HG03280 (cell line): ENCODE data around the gene TRIM42.
A peak's percentile ranks its signal among the peaks of the same experiment; 100 is the strongest.

Experiments used
- ATAC-seq: cut with Tn5 transposase; IDR thresholded peaks from one replicate; pipeline ENCODE4 v1.9.1; 2021; ENCODE audit warnings: mild to moderate bottlenecking, moderate library complexity; ENCODE audit not compliant: unreplicated experiment

The TRIM42 gene

GRCh38 chr3:140709751-140710150 lies 31.9 kb downstream of the TRIM42 start:
- no peak for ATAC-seq

GRCh38 chr3:140710711-140711389 lies 33.0 kb downstream of the TRIM42 start:
- ATAC-seq = no peak

- no peak for ATAC-seq
Measured at GRCh38 chr3:140711390-140712035, 33.6 kb downstream of the TRIM42 start.

GRCh38 chr3:140712301-140712700 lies 34.4 kb downstream of the TRIM42 start:
- no peak for ATAC-seq

- ATAC-seq = no peak
Measured at GRCh38 chr3:140715035-140715434, 37.2 kb downstream of the TRIM42 start.

GRCh38 chr3:140717921-140718320 lies 40.1 kb downstream of the TRIM42 start:
- no peak for ATAC-seq

GRCh38 chr3:140719841-140720614 lies 42.2 kb downstream of the TRIM42 start:
- no peak for ATAC-seq

GRCh38 chr3:140723576-140723975 lies 45.7 kb downstream of the TRIM42 start:
- no peak for ATAC-seq

GRCh38 chr3:140724856-140725812 lies 47.3 kb downstream of the TRIM42 start:
- ATAC-seq = no peak

- ATAC-seq = no peak
Measured at GRCh38 chr3:140726066-140726465, 48.2 kb downstream of the TRIM42 start.

GRCh38 chr3:140727886-140728285 lies 50.0 kb downstream of the TRIM42 start:
- ATAC-seq = no peak

GRCh38 chr3:140731440-140732119 lies 53.7 kb downstream of the TRIM42 start:
- ATAC-seq = peak; percentile 53

- ATAC-seq = no peak
Measured at GRCh38 chr3:140733623-140734022, 55.8 kb downstream of the TRIM42 start.

GRCh38 chr3:140736863-140737460 lies 59.1 kb downstream of the TRIM42 start:
- no peak for ATAC-seq

- ATAC-seq = no peak
Measured at GRCh38 chr3:140742116-140742515, 64.3 kb downstream of the TRIM42 start.

- no peak for ATAC-seq
Measured at GRCh38 chr3:140748171-140748570, 70.3 kb downstream of the TRIM42 start.

- ATAC-seq = no peak
Measured at GRCh38 chr3:140748903-140749302, 71.0 kb downstream of the TRIM42 start.
